ENCODE measurements around the gene PLCB1.

Gene PLCB1

GRCh38 chr20:8304124-8304816 is 172.2 kb downstream of the PLCB1 start:
- DNase-seq = no peak

- DNase-seq = peak; percentile 28 to 49
Observed at GRCh38 chr20:8305449-8305978, 173.4 kb downstream of the PLCB1 start.

DNA sequence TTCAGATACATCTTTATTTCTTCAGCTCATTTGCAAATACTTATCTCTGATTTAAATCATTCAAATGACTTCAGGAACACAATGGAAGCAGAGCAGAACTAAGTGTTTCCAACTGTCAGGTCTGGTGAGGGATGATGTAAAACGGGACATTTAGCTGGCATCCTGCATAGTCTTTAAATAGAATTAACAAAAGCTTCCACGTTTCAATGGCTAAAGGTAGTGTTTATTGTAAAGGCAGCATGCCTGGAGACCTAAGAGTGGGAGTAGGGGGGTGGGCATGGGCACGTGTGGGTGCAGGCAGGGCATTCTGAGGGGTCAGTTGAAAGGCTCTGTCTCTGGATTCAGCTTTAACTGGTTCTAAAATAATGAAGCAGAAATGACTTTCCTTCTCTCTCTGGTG is 174.9 kb downstream of the PLCB1 start:
- DNase-seq = no peak

DNA sequence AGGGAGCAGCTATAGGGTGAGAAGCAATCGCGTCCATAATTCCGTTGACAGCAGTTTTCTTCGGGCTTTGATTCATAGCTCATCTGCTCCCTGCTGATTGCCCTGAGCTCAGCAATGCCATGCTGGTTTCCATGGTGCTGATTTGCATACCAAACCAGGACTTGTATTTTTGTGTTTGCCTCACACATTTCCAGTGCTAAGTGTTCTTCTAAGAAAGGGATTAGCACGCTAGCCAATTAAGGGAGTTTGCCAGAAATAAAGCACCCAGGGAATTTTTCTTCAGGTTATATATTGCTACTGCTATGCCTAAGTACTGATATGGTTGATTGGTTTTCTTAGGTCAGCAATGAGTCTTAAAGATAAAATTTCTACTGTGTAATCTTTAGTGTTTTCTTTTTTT is 177.6 kb downstream of the PLCB1 start:
- DNase-seq = no peak

GRCh38 chr20:8310618-8311017 is 178.6 kb downstream of the PLCB1 start:
- no peak for DNase-seq

DNA sequence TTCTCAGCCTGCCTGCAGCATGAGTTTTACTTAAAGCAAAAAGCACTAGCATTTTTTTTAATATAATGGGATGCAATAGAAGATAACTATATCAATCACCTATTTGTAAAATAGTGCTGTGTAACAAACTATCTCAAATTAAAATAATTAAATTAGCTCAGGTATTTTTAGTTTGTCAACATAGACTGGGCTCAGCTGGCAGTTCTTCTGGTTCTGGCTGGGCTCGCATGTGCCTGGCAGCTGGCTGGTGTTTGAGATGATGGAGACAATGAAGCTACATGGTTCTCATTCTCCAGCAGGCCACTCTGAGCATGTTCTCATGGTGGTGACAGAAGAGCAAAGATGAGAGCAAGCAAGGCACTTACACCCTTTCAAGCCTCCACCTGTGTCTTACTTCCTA is 181.0 kb downstream of the PLCB1 start:
- DNase-seq = no peak

DNA sequence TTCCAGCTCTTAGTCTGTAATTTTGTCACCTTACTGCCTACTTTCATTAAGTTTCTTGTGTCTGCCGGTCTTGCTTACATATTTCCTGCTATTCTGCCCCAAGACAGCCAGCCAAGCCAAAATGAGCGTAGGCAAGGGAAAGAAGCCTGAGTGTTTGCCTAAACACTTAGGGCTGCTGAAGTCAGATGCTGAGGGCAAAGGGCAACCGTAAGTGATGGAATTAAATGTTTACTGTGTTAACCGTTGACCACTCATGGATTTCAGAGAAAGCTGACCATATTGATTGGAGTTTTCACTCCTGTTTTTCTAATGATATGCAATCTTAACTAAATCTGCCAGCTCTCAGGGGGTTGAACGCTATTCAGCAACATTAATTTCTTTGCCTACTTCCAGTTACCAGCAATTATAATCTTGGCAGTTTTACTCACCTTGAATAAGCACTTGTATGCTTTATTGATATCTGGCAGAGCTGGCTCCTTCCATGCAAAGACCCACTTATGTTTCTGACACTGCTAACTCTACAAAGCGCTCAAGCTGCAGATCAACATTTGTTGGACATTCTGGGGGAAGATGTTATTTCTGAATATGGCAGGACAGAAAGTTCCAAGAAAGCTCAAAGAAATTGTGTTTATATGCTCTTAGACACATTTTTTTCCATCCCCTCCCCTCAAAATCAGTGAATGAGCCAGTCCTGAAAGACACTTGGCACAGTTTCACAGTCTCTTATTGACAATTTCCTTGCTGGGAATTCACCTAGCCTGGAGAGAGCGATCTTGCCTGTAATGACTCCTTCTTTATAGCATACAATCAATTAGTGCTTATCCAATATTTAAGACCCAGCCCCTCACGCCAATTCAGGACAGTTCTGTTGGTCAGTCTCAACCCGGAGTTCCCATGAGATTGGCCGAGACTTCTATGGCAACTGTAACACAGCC is 183.8 kb downstream of the PLCB1 start:
- DNase-seq = no peak

DNA sequence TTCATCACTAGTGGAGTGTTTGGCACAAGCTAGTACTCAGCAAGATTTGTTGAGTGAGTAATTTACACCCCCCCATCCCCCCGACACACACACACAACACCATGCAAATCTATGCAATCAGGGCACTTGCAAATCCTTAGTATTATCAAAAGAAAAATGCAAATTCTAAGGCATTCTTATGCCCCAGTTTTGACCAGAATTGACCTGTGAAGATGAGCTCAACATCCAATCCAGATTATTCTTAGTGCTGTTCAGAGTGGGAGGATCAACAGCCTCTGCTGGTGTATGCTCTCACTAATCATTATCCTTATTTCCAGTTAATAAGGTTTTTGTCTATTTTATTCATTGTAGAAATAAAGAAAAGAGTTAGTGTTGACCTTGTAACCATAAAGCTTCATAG is 185.4 kb downstream of the PLCB1 start:
- DNase-seq = no peak

DNA sequence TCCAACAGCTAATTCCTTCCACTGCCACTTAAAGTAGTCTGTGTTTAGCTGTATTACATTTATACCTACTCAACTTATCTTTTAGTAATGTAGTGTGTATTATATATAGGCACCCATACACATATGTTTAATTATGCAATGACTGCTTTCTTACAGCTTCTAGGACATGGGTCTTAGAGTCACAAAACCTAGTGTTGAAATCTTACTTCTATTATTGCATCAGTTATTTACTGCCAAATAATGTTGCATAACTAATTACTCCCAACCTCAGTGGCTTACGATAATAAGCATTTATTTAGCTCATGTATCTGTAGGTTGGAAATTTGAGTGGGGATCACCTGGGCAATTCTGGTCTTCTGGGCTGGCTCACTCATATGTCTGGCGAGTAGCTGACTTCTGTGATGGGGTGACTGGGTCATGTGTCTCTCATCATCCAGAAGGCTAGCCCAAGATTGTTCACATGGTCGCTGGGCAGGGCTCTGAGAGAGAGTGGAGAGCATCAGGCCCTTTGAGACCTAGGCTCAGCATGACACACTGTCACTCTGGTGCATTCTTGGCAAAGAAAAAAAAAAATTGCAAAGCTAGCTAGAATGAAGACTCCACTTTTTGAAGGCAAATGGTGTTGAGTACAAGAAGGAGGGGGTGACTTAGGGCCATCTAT is 187.0 kb downstream of the PLCB1 start:
- DNase-seq = peak; percentile 45 to 68

DNA sequence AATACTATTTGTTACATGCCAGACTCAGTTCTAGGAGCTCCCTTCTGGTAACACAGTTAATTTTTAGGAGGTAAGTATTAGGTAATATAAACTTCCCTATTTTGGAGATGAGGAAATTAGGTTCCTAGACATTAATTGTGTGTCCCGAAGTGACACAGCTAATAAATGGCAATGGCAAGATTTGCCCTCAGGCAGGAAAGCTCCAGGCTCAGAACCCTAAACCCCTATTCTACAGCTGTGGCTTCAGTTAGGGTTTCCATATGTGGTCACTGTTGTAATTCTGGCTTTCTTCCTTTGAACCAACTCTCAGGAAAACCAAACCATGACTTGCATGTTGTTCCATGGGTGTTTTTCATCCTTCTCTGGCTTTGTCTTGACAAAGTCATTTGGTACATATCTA is 188.2 kb downstream of the PLCB1 start:
- DNase-seq = peak; percentile 95 to 97

DNA sequence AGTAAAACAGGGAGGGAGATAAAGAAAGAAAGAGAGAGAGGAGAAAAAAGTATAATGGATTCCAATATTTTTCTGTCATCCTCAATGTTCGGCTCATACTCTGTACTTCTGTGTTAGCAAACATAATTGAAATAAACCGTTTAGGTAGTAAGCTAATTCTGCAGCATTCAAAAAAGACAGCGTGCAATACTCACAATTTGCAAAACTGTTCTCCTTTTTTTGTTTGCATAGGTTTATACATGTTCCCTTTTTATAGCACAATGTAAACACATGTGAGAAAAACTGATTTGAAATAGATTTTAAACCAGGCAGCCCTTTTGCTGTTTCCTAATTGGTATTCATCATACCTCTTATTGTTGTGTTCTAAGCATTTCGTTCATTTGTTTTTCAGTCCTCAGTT is 188.9 kb downstream of the PLCB1 start:
- peak; percentile 16 to 39 for DNase-seq

- no peak for DNase-seq
Observed at GRCh38 chr20:8322662-8323217, 190.7 kb downstream of the PLCB1 start.

DNA sequence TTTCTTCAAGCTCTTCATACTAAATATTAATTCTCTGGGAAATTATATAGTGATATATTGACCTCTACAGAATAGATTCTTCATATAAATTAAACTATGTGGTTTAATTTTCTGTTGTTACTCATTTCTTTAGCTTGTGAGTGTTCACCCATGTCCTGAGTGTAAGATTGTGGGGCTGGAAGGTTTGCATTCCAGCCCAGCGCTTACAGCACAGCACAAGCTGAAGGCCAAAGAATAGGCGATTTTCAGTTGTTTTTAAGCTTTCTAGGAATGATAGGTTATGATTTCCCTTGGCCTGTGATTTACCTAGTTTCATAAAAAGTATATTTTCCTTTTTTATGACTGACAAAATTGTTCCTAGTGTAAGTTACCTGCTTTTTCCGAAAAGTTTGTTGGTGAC is 194.1 kb downstream of the PLCB1 start:
- DNase-seq = no peak

- DNase-seq = no peak
Observed at GRCh38 chr20:8326899-8327298, 194.8 kb downstream of the PLCB1 start.

- no peak for DNase-seq
Observed at GRCh38 chr20:8328189-8328588, 196.1 kb downstream of the PLCB1 start.

DNA sequence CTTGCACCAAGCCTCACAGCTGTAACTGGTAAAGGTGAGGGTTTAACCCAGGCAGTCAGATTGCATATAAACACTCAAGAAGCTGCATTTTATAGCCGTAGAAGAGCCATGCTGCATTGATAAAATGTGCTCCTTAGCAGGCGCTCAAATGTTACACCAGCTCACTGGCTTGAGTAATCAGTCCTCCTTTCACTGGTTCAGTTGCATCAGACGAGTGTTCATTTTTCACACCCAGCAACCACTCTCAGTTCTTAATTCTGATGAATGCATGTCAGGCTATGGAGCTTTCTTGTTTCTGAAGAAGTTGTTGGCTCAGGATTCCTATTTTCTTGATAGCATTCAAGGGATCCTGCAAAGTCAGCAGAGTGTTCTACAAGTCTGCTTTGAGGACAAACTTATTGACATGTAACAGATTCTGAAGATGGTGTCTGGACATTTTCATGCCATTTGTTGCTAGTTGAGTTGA is 198.3 kb downstream of the PLCB1 start:
- peak; percentile 59 to 76 for DNase-seq

DNA sequence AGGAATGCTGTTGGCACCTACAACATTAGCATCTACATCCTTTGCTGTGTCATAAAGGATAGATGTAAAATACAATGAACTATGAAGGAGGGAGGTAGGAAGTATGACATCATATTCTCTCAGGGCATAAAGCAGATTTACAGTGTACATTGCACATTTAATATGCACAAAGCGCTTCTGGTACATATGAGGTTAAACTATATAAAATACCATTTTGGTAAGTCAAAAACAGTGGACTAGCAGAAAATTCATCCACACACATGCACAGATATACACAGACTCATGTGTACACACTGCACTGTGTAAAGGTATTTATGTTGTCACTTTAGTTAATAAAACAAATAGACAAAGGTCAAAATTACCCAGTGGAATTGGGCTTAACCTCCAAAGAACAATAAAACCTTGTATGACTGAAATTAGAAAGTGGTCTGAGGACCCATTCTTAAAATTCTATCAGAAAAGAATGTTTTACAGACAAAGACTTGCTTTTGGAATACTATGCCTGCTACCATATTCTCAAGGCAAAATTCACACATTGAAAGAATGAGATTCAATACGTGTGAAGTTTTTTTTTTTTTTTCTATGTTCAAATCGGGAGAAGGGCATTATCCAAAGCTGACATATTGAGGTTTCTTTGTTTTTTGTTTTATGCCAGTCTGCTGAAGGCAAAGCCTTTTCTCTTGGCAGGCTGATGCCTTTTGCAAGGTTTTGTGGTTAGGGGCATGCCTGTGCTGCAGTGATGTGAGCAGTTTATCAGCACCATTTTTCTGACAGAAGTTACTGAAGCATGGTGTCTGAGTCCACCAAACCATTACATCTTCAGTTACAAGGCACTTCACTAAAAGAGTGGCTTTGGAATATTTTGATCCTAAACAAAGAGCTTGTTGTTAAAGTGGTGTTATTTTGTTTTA is 199.0 kb downstream of the PLCB1 start:
- DNase-seq = peak; percentile 34 to 51

DNA sequence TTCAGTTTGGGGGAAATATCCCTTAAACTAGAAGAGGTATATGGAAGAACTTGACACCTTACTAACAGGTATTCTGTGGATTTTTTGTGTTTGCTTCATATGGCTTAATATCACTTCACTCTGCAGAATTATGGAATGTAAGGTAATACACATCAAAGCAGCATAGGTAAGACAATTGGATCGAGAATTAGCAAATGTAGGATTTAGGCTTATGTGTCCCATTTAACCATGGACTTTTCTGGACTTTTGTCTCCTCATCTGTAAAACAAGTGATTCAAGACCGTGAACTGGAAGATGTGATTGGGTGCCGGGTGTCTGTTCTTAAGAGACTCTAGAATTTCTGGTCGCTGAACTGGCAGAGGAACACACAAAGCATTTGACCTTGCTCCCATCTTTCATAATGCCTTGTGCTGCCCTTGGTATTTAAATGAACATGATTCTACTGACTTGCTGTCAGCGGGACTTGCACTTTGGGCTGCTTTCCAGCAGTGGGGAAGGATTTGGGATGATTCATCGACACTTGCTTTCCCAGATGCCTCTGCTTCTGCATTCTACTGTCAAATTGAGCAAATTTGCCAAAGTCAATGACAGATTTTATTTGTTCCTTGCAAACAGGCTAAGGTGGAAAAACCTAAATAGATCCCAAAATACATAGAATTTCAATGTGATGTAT is 199.8 kb downstream of the PLCB1 start:
- no peak for DNase-seq

GRCh38 chr20:8334641-8335040 is 202.6 kb downstream of the PLCB1 start:
- DNase-seq = no peak

DNA sequence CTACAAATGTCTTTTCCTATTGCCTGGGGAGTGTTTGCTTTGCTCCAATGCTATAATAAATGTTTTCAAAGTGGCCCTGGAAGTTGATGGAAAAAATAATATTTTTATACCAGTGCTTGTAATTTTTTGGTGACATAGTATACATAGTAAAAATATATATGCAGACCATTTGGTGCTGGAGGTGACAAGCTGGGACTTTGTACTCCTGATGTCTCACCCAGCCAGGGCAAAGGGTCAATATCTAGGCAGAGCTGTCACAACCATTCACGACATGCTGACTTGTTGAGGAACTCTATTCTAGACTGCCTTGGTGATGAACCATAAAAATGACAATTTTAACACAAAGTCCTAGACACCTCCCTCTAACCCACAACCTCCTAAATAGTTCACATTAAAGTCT is 203.0 kb downstream of the PLCB1 start:
- DNase-seq = no peak

GRCh38 chr20:8335495-8336195 is 203.6 kb downstream of the PLCB1 start:
- DNase-seq = no peak
